B cell (primary cell): Measurements from ENCODE around the gene TTC22.

ENCODE experiments used
- CTCF ChIP-seq: fragments of 200-600 bp; IDR thresholded peaks from one replicate; pipeline ENCODE4 v1.8.0; 2022; ENCODE audit warnings: antibody characterized with exemption, mild to moderate bottlenecking
- EZH2 ChIP-seq: IDR thresholded peaks from 2 replicates; pipeline ENCODE4 v1.6.1; 2012; ENCODE audit warnings: borderline replicate concordance, low read depth, mild to moderate bottlenecking, moderate library complexity, low read length; ENCODE audit not compliant: insufficient read depth, poor library complexity, severe bottlenecking

GRCh38 chr1:54839824-54840223 lies 38.7 kb upstream of the TTC22 start:
- TF ChIP-seq CTCF (no peak), EZH2 (no peak)
